HG03558 (cell line): ENCODE results near the gene NSL1.
"Not testable (repeated sequence)": the region's sequence is repeated elsewhere in the genome, so short reads cannot be mapped to it uniquely, and the experiment has no call there.

ENCODE experiments used
- ATAC-seq: cut with Tn5 transposase; IDR thresholded peaks from one replicate; pipeline ENCODE4 v1.9.1; 2021; ENCODE audit warnings: moderate number of reproducible peaks; ENCODE audit not compliant: unreplicated experiment; ENCODE audit errors: extremely low read depth

Gene NSL1

DNA sequence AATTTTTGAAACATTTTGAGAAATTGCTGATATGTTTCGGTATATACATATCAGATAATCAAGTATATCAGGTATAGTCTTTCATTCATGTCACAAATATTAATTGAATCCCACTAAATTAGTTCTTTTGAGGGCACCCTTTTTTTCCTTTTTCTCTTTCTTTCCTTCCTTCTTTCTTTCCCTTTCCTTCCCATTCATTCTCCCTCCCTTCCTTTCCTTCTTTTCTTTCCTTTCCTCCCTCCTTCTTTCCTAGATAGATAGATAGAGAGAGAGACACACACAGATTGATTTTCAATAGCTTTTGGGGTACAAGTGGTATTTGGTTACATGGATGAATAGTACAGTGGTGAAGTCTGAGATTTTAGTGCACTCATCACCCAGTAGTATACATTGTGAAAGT lies 5.7 kb downstream of the NSL1 start:
- no peak for ATAC-seq

DNA sequence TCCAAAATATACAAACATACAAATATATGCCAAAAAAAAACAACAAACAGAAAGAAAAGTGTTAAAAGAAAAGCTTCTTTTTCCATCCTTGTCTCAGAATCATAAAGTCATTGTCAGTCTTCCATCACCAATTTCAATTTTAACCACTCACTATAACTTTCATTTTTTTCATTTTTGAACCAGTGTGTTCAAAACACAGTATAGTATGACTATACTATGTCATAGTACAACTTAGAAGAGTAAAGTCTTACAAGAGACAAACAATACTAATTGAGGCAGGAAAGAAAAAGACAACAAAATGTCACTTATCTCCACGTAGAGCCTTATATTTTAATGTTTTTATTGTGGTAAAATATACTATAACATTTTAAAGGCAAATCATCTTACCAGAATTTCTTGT lies 7.6 kb downstream of the NSL1 start:
- no peak for ATAC-seq

DNA sequence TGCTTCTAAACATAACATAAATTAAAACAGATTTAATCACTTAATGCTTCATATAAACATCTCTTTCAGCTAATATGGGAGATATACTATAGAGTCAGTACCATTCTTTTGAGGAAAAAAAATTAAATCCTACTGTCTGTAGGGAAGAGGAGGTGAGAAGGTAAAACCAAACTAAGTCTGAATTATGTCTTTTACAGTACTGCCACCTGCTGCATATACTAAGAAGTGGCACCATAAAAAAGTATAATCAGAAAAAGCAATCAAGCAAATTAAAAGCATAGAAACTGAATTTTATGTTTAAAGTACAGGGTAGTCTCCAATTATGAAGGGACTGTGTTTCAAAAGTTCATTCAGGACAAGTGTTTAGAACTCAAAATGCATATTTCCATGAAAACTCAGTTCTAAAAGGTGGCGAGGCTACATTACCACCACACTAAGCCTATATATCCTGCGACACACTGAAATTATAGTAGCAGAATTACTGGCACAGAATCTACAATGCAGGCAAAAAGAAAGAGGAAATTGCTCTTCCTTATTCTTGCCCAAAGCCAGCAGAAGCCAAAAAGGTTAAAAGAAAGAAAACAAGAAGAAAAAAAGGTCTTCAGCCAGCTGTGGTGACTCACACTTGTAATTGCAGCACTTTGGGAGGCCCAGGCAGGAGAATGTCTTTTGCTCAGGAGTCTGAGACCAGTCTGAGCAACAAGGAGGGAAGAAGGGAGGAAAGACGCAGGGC lies 9.0 kb downstream of the NSL1 start:
- no peak for ATAC-seq

DNA sequence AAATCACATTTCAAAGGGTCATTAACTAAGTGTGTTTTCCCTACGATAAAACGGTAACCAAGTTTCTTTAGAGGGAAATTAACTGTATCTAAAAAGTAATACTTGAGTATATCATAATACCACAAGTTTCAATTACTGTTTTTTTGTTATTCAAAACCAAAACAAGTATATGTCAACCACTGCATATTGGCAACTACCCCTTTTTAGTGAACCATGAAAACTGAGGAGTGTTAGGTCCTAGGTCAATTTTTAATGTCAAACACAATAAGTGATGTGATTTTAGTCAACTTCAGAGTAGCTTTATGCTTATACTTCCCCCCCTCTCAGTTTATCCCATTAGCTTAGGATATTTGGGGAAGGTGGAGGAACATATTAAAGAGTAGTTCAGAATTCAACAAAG lies 10.4 kb downstream of the NSL1 start:
- ATAC-seq = no peak

DNA sequence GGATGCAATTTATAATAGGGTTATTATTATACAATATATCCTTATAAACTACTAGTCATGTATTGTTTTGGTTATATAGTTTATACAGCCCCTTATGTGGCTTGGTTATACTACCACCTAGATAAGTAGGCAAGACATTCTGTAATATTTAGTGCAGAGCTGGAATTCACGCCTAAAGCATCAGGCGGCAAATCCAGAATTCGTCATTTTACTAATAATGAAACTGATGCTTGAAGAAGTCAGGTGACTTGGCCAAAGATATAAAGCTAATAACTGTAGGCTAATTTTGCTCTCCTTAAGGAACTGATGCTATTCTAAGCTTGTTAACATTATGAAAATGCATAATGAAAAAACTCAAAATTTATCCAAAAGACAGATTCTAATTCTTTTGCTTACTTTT lies 10.8 kb downstream of the NSL1 start:
- ATAC-seq = no peak

DNA sequence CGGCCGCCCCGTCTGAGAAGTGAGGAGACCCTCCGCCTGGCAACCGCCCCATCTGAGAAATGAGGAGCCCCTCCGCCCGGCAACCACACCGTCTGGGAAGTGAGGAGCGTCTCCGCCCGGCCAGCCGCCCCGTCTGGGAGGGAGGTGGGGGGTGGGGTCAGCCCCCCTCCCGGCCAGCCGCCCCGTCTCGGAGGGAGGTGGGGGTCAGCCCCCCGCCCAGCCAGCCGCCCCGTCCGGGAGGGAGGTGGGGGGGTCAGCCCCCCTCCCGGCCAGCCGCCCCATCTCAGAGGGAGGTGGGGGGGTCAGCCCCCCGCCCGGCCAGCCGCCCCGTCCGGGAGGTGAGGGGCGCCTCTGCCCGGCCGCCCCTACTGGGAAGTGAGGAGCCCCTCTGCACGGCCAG lies 12.5 kb downstream of the NSL1 start:
- ATAC-seq = not testable (repeated sequence)

DNA sequence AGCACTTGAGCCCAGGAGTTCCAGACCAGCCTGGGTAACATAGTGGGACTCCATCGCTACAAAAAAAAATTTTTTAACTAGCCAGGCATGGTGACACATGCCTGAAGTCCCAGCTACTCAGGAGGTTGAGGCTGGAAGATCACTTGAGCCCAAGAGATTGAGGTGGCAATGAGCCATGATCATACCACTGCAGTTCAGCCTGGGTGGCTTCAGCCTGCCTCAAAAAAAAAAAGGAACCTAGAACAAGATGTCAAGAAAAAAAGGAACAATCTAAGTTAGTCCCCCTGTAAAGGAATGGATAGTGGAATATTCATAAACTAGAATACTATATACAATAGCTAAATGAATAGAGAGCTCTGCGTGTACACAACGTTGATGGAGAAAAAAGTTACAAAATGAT lies 14.4 kb downstream of the NSL1 start:
- no peak for ATAC-seq

DNA sequence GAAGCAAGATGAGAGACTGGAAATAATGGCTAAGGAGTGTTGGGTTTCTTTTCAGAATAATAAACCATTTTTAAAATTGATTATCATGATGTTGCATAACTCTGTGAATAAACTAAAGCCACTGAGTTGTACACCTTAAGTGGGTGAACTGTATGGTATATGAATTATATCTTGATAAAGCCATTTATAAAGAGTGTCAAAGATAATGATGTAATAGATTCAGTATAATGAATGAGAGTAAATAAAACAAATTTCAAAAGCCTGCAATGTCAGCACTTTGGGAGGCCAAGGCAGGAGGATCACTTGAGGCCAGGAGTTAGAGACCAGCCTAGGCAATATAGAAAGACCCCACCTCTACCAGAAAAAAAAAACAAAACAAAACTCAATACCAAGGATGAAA lies 16.3 kb downstream of the NSL1 start:
- no peak for ATAC-seq

DNA sequence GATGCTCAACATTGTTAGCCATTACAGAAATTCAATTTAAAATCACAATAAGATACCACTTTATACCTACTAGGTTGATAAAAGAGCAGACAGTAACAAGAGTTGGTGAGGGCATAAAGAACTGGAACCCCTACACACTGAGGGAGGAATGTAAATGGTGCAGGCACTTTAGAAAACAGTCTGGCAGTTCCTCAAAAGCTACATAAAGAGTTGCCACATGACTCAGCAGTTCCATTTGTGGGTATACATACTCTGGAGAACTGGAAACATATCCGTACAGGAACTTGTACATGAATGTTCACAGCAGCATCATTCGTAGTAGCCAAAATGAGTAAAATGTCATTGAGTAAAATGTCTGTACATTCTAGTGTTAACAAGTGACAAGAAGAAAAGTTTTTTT lies 17.0 kb downstream of the NSL1 start:
- ATAC-seq = no peak

DNA sequence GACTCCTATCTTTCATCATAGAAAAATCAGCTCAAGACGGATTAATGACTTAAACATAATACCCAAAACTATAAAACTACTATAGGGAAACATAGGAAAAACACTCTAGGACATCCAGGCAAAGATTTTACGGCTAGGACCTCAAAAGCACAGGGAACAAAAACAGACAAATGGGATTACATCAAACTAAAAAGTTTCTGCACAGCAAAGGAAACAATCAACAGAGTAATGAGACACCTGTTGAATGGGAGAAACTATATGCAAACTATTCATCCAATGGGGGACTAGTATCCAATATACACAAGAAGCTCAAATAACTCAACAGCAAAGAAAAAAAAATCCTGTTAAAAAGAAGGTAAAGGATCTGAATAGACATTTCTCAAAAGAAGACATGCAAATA lies 18.6 kb downstream of the NSL1 start:
- no peak for ATAC-seq

DNA sequence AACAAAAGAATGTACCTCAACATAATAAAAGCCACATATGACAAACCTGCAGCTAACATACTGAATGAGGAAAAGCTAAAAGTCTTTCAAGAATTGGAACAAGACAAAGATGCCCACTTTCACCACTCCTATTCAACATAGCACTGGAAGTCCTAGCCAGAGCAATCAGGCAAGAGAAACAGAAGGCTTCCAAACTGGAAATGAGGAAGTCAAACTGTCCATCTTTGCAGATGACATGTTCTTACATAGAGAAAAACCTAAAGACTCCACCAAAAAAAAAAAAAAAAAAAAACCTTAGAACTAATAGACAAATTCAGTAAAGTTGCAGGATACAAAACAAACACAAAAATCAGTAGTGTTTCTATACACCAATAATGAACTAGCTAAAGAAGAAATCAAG lies 20.2 kb downstream of the NSL1 start:
- ATAC-seq = no peak

DNA sequence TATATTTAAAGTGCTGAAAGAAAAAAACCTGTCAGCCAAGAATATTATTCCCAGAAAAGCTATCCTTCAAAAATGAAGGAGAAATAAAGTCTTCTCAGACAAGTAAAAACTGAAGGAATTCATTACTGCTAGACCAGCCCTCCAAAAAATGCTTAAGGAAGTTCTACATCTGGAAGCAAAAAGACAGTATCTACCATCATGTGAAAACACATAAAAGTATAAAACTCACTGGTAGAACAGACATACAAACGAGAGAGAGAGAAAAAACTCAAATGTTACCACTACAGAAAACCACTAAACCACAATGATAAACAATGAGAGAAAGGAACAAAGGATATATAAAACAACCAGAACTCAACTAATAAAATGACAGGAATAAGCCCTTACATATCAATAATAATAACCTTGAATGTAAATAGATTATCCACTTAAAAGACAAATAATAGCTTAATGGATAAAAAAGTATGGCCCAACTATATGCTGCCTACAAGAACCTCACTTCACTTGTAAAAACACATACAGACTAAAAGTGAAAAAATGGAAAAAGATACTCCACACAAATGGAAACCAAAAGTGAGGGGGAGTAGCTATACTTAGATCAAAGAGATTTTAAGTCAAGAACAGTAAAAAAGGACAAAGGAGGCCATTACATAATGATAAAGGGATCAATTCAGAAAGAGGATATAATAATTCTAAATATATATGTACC lies 22.0 kb downstream of the NSL1 start:
- ATAC-seq = no peak

DNA sequence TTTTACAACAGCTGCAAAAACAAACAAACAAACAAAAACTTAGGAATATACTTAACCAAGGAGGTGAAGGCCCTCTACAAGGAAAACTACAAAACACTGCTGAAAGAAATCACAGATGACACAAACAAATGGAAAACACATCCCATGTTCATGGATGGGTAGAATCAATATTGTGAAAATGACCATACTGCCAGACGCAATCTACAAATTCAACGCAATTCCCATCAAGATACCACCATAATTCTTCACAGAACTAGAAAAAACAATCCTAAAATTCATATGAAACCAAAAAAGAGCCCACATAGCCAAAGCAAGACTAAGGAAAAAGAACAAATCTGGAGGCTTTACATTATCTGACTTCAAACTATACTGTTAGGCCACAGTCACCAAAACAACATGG lies 24.8 kb downstream of the NSL1 start:
- not testable (repeated sequence) for ATAC-seq

DNA sequence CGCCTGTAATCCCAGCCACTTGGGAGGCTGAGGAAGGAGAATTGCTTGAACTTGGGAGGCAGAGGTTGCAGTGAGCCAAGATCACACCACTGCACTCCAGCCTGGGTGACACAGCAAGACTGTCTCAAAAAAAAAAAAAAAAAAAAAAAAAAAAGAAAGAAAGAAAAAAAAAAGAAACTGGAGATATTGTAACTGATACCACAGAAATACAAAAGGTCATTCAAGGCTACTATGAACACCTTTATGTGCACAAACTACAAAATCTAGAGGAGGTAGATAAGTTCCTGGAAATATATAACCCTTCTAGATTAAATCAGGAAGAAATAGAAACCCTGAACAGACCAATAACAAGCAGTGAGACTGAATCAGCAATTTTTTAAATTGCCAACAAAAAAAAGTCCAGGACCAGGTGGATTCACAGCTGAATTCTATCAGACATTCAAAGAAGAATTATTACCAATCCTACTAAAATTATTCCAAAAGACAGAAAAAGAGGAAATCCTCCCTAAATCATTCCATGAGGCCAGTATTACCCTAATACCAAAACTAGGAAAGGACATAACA lies 26.8 kb downstream of the NSL1 start:
- ATAC-seq = not testable (repeated sequence)

DNA sequence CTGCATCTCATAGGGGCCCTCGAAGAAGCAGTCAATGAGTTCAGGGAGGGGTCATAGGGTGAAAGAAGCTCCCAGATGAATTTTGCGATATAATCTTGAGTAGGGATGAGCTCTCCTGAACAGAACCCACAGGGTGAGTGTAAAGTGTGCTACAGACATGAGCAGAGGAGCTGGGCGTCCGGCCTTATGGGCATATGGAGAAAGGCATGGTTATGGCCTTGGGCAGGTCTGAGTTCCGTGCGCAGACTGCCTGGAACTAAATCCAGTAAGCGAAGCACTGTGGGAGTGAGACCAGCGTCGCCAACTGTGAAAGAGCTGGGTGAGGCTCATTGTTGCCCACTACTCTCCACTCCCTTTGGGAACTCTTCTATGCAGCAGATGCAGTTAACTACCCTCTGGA lies 28.7 kb downstream of the NSL1 start:
- no peak for ATAC-seq

DNA sequence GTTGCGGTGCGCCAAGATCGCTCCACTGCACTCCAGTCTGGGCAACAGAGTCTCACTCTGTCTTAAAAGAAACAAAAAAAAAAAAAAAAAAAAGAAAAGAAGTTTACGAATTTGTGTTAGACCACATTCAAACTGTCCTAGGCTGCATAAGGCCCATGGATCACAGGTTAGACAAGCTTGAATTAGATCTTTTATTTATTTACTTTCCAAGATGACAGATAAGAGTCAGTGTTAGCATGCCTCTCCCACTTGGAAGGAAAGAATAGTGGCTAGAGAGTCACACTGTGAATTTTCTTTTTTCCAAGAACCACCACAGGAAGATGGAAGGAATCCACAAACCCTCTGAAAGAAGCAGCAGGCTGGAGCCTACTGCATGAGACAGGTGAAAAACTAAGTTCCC lies 29.3 kb downstream of the NSL1 start:
- ATAC-seq = no peak

DNA sequence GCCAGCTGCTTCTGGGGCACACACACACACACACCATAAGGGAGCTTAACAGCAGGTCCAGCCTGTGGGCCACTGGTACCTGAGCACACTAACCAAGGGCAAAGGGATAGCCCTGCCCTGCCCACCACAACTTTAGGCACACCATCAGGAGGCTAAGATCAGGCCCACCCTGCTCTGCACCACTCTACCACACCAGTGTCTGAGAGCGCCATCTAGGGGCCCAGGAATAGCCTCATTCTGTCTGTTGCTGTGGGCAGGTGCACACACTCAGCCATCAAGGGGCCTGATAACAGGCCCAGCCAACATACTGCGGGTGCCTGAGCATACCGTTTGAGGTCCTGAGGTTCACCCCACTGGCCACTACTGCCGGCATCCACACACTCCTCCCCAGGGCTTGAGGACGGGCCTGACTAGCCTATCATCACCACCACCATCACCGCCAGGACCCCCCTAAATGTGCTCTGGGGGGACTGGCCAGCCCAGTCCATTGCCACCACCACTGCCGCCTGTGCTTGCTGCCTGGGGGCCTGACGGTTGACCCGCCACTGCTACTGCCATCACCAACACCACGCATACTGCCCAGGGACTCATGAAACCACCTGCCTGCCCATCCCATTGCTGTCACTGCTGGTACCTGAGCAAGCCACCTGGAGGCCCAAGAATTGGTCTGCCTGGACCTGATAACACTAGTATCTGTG lies 31.3 kb downstream of the NSL1 start:
- ATAC-seq = no peak

DNA sequence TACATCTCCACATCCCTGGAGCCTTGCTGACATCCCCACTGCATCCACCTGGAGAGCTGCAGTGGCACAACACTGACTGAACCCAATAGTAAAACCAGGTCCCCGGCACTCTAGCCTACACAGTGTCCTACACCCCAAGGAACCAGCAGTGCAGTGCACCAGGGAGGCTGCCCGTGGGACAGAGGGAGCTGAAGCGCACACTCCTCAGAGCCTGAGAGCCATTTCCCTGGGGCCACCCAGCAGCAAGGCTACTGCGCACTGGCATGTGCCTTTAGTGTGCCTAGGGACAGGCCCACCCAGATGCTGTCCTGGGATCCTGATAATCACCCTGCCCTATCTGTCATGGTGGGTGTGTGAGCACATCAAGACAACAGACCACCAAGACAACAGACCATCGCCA lies 31.9 kb downstream of the NSL1 start:
- no peak for ATAC-seq

DNA sequence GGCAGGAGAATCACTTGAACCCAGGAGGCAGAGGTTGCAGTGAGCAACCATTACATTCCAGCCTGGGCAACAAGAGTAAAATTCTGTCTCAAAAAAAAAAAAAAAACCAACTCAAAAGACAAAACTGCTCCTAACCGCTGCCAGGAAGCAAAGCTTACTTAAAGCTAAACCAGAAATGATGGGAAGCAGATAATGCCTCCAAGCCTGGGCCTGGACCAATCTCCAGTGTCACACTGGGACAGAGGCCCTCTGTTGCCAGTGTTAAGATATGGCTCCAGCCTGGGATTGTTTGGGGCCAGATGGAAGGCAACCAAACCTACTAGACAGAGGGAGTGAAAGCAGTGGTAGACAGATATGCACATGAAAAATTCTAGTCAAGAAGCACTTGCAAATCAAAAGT lies 36.9 kb downstream of the NSL1 start:
- ATAC-seq = no peak

DNA sequence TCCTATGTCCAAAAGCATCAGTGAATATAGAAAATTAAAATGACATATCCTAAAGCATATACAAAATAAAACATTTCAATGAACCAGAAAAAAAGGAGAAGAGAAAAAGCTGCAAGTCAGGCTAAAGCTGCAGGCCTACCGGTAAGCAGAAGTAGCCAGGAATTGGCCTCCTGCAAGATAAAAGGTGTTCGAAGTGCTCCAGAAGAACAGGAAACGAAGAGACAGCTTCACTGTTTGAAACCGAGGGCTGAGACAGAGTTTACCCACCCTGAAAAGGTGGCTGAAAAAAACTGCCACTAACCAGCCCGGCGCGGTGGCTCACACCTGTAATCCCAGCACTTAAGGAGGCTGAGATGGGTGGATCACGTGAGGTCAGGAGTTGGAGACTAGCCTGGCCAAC lies 37.4 kb downstream of the NSL1 start:
- ATAC-seq = no peak

DNA sequence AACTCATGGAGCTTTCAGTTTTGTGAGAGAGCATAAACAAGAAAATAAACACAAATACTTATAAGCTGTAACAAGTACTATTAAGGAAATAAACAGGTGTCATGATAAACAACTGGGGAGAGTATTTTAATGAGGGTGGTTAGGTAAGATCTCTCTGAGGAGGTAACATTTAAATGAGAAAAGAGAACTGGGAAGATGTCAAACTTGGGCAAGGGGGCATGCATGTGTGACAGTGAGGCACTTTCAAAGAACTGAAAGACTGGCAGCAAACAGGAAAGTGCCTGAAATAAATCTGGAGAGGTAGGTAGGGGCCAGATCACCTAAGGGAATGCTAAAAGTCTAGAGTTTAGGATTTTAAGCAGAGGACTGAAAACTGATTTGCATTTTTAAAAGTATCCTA lies 37.8 kb downstream of the NSL1 start:
- ATAC-seq = no peak
